Skeletal muscle satellite cell (primary cell): ENCODE results near the gene USP5.

Experiments
- H3K27me3 ChIP-seq: 2 replicates; pipeline ENCODE4 v1.7.0; 2013; ENCODE audit warnings: low read length; ENCODE audit not compliant: control insufficient read depth, insufficient read depth
- H3K36me3 ChIP-seq: 2 replicates; pipeline ENCODE4 v1.7.0; 2013; ENCODE audit warnings: mild to moderate bottlenecking, control low read depth, low read length; ENCODE audit not compliant: insufficient read depth
- H3K4me1 ChIP-seq: 2 replicates; pipeline ENCODE4 v1.7.0; 2013; ENCODE audit warnings: low read length; ENCODE audit not compliant: control insufficient read depth, insufficient read depth
- H3K4me2 ChIP-seq: 2 replicates; pipeline ENCODE4 v1.7.0; 2013; ENCODE audit warnings: mild to moderate bottlenecking, low read length
- H3K4me3 ChIP-seq: 2 replicates; pipeline ENCODE4 v1.7.0; 2013; ENCODE audit warnings: low read length
- H3K9ac ChIP-seq: 2 replicates; pipeline ENCODE4 v1.7.0; 2013; ENCODE audit warnings: mild to moderate bottlenecking, low read depth, low read length, moderate library complexity
- H3K9me3 ChIP-seq: replicated peaks from 2 replicates; pipeline ENCODE4 v1.7.0; 2013; ENCODE audit warnings: mild to moderate bottlenecking, control low read depth, low read length

The USP5 gene

GRCh38 chr12:6915789-6916285 lies 63.9 kb downstream of the USP5 start:
- Histone ChIP-seq H3K4me3 (peak overlapping the region; percentile 85), H3K27me3 (no peaks in the 10 kb centered on the region), H3K4me1 (peaks cover 22% of the 10 kb centered on the region)

More at GRCh38 chr12:6915789-6916285, 63.9 kb downstream of the USP5 start:
- H3K9ac ChIP-seq = no peak overlapping the region
- peaks cover 10% of the 10 kb centered on the region for H3K36me3 ChIP-seq
- H3K4me2 ChIP-seq = peak overlapping the region; percentile 92
- no peaks in the 10 kb centered on the region for H3K9me3 ChIP-seq
